ENCODE data around the gene GLI3. TPM values are rescaled to one million over a fixed set of nuclear protein-coding genes. Genes with fewer than 3 reads are reported as not detected.

The GLI3 gene
- total RNA-seq, 4 donors from 2014 or later: 16.5 to 105 (median 22.6) TPM

- no peaks in the 10 kb centered on the region for H3K9me3 ChIP-seq
- H3K36me3 ChIP-seq: no peaks in the 10 kb centered on the region
- no peak for TF ChIP-seq CTCF (IDR thresholded peaks at IDR 0.05)
- peaks cover 6 to 19% of the 10 kb centered on the region in 2 donors for H3K4me1 ChIP-seq
- intact Hi-C loops (cut with DNase I; ENCODE audit: low total_unique reads): no loop called here
- H3K27ac ChIP-seq: peak overlapping the region; percentile 40 to 41
- H3K4me3 ChIP-seq: no peak overlapping the region
- no peaks in the 10 kb centered on the region for H3K27me3 ChIP-seq
- no peak for DNase-seq
Observed at GRCh38 chr7:41956705-41957104, 280.3 kb downstream of the GLI3 start.

GRCh38 chr7:41955893-41956675 is 280.9 kb downstream of the GLI3 start:
- peak overlapping the region; percentile 40 to 41 for H3K27ac ChIP-seq
- H3K4me3 ChIP-seq: no peak overlapping the region
- no peaks in the 10 kb centered on the region for H3K36me3 ChIP-seq
- DNase-seq: peak; percentile 99
- H3K9me3 ChIP-seq: no peaks in the 10 kb centered on the region
- H3K27me3 ChIP-seq: no peaks in the 10 kb centered on the region
- peaks cover 6 to 19% of the 10 kb centered on the region in 2 donors for H3K4me1 ChIP-seq
- intact Hi-C loops (cut with DNase I; ENCODE audit: low total_unique reads): no loop called here
- TF ChIP-seq CTCF (IDR thresholded peaks at IDR 0.05) (peak in 1 of 4 experiments; percentile 17), POLR2A (IDR thresholded peaks at IDR 0.05) (peak in 1 of 2 donors; percentile 8)

GRCh38 chr7:41955451-41955850 is 281.6 kb downstream of the GLI3 start:
- Histone ChIP-seq H3K9me3 (no peaks in the 10 kb centered on the region), H3K27ac (peak overlapping the region; percentile 39 to 63), H3K36me3 (no peaks in the 10 kb centered on the region), H3K4me3 (no peak overlapping the region), H3K4me1 (peaks cover 6 to 19% of the 10 kb centered on the region in 2 donors), H3K27me3 (no peaks in the 10 kb centered on the region)
- TF ChIP-seq CTCF (IDR thresholded peaks at IDR 0.05) (no peak), POLR2A (IDR thresholded peaks at IDR 0.05) (no peak)
- no peak for DNase-seq
- intact Hi-C loops (cut with DNase I; ENCODE audit: low total_unique reads): no loop called here

GRCh38 chr7:41954976-41955375 is 282.0 kb downstream of the GLI3 start:
- no peaks in the 10 kb centered on the region for H3K9me3 ChIP-seq
- peak overlapping the region; percentile 39 to 71 for H3K27ac ChIP-seq
- intact Hi-C loops (cut with DNase I; ENCODE audit: low total_unique reads): no loop called here

More at GRCh38 chr7:41954976-41955375, 282.0 kb downstream of the GLI3 start:
- Histone ChIP-seq H3K4me3 (no peak overlapping the region), H3K4me1 (peaks cover 6 to 19% of the 10 kb centered on the region in 2 donors), H3K36me3 (no peaks in the 10 kb centered on the region), H3K27me3 (no peaks in the 10 kb centered on the region)
- DNase-seq: peak in 1 of 2 donors; percentile 47
- TF ChIP-seq POLR2A (IDR thresholded peaks at IDR 0.05) (no peak), CTCF (IDR thresholded peaks at IDR 0.05) (no peak)
